ENCODE data around the gene PNLIP.

The PNLIP gene

DNA sequence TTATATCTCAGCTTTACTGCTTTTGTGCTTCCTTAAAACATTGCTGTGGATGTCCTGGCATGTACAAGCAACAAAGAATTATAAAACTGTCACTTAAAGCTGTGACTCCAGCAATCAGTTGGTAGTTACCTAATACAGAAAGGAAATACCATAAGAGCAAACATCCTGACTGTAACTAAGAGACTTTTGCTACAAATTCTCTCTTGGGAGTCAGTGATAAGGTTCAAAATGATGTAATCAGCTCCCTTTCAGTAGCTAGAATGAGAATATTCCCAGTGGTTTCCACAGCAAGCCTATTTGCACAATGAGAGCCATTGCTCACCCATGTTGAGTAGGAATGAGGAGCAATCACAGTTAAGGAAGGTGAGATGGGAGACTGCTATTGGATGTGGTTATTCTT lies 52.6 kb downstream of the PNLIP start:
- Mint-ChIP-seq H3K9me3 (no peaks in the 10 kb centered on the region), H3K4me1 (no peaks in the 10 kb centered on the region), H3K27ac (no peak overlapping the region), H3K4me3 (no peak overlapping the region), H3K36me3 (no peaks in the 10 kb centered on the region), H3K27me3 (no peaks in the 10 kb centered on the region)

DNA sequence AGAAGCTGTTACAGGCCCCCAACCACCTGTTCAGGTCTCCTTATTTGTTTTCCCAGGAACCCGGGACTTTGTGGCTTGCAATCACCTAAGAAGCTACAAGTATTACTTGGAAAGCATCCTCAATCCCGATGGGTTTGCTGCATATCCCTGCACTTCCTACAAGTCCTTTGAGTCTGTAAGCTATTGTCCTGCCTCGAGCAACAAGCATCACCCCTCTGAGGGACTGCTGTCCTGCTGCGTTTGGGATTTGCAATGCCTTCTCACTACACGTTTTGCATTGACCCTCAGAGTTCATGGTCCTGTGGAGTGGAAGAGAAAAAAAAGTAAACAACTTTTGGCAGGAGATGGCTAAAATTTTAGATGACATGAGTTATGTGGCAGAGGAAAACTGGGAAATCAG lies 54.3 kb downstream of the PNLIP start:
- no peaks in the 10 kb centered on the region for H3K9me3 Mint-ChIP-seq
- no peaks in the 10 kb centered on the region for H3K4me1 Mint-ChIP-seq

DNA sequence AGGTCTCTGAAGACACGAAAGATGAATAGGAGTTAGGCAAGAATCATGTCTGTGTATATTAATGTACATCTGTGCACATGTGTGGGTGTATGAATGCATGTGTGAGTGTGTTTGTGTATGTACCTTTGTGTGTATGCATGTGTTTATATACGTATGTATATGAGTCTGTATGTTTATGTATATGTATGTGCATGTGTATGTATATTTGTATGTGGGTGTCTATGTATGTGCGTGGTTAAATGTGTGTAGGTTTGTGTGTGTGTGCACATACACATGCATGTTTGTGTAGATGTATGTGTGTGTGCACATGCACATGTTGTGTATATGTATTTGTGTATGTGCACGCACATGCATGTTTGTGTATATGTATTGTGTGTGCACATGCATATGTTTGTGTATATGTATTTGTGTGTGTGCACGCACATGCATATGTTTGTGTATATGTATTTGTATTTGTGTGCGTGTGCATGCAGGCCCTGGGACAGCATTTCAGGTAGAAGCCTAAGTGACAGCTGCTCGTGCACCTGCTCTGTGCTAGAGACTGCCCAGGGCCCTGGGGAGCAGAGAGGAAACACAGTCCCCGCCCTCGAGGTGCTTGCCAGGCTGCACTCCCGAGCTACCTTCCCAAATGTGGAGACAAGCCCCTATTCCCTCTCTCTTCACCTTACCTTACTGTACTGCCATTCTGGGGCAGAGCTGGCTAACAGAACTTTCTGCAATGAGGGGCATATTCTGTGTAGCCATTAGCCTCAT lies 57.1 kb downstream of the PNLIP start:
- no peaks in the 10 kb centered on the region for H3K4me1 Mint-ChIP-seq
- peaks cover 7% of the 10 kb centered on the region for H3K27me3 Mint-ChIP-seq

More for the DNA sequence above, 54.3 kb downstream of the PNLIP start:
- H3K36me3 Mint-ChIP-seq = no peaks in the 10 kb centered on the region
- H3K27me3 Mint-ChIP-seq = no peaks in the 10 kb centered on the region
- no peak overlapping the region for H3K27ac Mint-ChIP-seq
- no peak overlapping the region for H3K4me3 Mint-ChIP-seq

DNA sequence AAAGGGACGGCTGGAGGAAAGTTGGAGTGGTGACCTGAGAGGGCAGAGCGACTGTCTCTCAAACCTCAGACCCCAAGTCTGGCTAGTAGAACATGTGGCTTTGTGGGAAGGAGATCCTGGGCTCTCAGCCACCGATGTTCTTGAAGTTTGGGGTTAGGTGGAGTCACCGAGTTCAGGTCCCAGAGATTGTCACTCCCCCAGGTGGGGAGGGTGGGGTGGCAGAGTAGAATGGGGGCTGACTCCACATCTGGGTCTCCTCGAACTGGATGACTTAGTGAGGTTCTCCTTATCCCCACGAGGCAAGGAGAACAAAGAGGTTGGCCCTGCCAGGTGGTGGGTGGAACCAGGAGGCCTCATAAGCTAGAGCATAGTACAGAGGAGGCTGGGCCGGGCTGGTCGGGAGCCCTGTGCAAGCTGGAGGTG lies 60.3 kb downstream of the PNLIP start:
- H3K36me3 Mint-ChIP-seq = peaks cover 2% of the 10 kb centered on the region
- H3K27me3 Mint-ChIP-seq = peaks cover 19% of the 10 kb centered on the region
- no peaks in the 10 kb centered on the region for H3K9me3 Mint-ChIP-seq
- H3K27ac Mint-ChIP-seq = no peak overlapping the region
- H3K4me1 Mint-ChIP-seq = no peaks in the 10 kb centered on the region
- no peak overlapping the region for H3K4me3 Mint-ChIP-seq

More for the DNA sequence above, 57.1 kb downstream of the PNLIP start:
- Mint-ChIP-seq H3K9me3 (no peaks in the 10 kb centered on the region), H3K36me3 (no peaks in the 10 kb centered on the region), H3K27ac (no peak overlapping the region), H3K4me3 (no peak overlapping the region)

DNA sequence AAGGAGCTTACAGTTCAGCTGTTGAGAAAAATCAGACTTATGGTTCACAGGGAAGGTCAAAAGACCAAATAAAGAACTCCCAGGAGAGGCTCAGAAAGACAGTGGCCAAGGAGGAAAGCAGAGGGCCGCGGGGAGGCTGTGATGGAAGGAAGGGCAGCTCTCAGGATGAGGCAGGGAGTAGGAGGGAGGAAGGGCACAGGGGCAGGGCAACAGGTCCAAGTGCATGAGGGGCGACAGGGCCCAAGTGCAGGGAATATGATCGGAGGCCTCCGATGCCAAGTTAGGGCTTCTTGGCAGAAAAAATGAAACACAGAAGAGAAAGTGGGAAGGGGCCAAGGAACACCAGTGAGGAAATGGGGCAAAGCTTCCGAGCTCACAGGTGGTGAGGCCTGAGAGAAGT lies 61.6 kb downstream of the PNLIP start:
- Mint-ChIP-seq H3K4me1 (no peaks in the 10 kb centered on the region), H3K4me3 (no peak overlapping the region), H3K27me3 (peaks cover 19% of the 10 kb centered on the region), H3K27ac (no peak overlapping the region), H3K9me3 (no peaks in the 10 kb centered on the region), H3K36me3 (peaks cover 2% of the 10 kb centered on the region)

DNA sequence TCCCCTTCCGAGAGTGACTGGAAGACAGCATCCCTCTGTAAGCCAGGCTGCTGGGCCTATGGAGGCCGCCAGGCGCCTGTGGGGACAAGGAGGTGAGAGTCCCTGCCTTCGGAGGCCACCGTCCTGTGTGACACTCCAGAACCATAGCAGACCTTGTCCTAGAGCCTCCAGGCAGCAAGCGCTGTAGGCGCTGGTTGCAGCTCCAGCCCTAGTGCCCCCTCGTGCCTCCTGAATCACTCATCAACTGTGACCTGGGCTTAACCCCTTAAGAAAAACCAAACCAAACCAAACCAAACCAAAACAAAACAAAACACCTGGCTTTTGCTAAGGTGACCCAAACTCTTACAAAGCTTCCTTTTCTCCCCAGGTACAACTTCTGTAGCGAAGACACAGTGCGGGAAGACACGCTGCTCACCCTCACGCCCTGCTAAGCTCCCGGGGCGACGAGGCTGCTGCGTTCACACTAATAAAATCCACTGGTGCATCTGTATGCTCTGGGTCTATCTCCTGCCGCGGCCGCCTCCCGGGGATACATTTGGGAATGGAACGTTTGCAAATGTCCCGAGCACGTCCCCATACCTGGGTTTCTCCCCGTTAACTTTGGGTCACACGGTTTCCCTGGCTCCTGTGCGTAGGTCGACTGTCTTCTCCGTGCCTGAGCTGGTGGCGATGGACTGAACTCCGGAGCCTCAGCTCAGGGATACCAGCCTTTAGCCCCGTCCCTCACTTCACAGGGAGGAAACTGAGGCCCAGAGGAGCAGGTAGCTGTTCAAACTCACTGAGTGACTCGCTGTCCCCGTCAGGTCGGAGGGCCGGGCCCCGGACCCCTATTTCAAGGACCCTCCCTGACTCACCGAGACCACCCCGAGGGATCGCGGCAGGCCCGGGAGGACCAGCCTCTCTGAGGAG lies 63.2 kb downstream of the PNLIP start:
- no peak overlapping the region for H3K4me3 Mint-ChIP-seq
- H3K4me1 Mint-ChIP-seq = no peaks in the 10 kb centered on the region
- no peak overlapping the region for H3K27ac Mint-ChIP-seq
- H3K36me3 Mint-ChIP-seq = peaks cover 2% of the 10 kb centered on the region
- H3K27me3 Mint-ChIP-seq = peaks cover 19% of the 10 kb centered on the region
- H3K9me3 Mint-ChIP-seq = no peaks in the 10 kb centered on the region

DNA sequence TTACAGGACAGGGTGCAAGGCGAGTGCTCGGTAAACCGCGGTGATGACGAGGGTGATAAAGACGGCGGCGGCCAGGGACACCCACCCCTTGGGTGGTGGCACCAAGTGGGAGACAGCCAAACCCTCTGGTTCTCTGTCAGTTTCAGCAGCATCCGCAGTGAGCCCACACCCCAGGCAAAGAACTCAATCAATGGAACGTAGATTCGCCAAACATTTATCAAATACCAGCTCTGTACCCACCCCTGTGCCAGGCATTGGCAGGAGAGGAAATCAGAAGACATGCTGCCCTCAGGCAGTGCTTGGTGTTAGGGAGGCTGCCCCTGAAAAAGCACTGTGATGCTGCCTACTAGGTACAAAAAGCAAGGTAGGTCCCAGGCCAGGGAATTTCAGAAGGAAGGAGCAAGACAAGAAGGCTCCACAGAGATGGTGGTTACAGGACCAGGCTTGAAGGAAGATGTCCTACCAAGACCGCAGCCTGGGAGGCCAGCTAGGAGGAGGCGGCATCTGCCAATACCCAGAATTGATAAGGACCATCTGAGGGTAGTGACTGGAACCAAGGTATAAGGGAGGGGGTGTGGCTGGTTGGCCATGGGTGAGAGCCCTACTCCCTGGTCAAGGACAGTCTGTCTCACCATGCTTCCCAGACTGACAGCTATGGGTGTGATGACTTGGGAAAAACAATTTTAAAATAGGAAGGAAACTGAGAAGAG lies 64.9 kb downstream of the PNLIP start:
- no peaks in the 10 kb centered on the region for H3K9me3 Mint-ChIP-seq
- H3K4me1 Mint-ChIP-seq = no peaks in the 10 kb centered on the region
- H3K27ac Mint-ChIP-seq = no peak overlapping the region
- peaks cover 19% of the 10 kb centered on the region for H3K27me3 Mint-ChIP-seq
- H3K36me3 Mint-ChIP-seq = peaks cover 2% of the 10 kb centered on the region
- H3K4me3 Mint-ChIP-seq = no peak overlapping the region

DNA sequence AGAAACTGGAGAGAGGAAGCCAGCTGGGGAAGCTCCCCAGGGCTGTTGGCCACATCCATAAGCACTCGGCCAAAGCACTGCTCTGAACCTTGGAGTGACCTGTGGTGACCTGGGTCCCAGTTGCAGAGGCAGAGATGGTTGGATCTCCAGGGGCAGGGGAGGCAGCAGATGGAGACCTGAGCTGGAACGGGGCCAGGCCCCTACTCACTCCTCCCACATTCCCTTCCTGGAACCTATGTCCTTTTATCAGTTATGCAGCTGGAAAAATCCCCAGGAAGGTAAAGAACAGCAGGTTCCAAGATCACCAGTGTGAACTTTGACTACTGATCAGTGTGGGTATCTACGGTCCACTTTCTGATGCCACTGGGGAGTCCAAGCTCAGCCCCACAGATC lies 65.4 kb downstream of the PNLIP start:
- peaks cover 16% of the 10 kb centered on the region for H3K27me3 Mint-ChIP-seq
- no peak overlapping the region for H3K4me3 Mint-ChIP-seq
- H3K27ac Mint-ChIP-seq = no peak overlapping the region
- no peaks in the 10 kb centered on the region for H3K4me1 Mint-ChIP-seq
- peaks cover 2% of the 10 kb centered on the region for H3K36me3 Mint-ChIP-seq
- no peaks in the 10 kb centered on the region for H3K9me3 Mint-ChIP-seq

DNA sequence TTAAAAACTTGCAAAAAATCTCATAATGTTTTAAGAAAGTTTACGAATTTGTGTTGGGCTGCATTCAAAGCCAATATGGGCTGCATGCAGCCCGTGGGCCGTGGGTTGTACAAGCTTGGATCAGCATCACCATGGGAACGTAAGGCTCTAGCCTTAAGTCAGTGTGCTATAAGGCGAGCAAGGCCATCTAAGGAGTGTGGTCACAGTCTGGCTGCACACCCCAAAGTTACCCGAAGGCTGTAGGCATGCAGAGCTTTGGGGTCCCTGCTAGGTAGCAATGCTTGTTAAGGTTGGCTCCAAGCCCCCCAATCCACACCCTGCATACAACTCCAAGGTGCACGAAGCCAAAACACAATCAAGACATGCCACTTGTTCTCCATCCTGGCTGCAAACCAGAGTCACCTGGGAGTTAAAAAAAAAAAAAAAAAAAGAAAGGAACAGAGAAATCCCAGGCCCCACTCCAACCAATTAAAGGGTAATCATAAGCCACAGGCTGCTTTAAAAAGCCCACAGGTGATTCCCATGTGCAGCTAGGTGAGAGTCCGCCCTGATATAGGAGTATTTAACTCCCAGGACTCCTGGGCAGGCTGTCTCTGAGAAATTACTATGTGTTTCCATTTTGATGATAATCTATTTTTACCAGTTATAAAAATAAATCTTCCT lies 66.5 kb downstream of the PNLIP start:
- H3K4me1 Mint-ChIP-seq = no peaks in the 10 kb centered on the region
- H3K9me3 Mint-ChIP-seq = no peaks in the 10 kb centered on the region
- no peak overlapping the region for H3K4me3 Mint-ChIP-seq
- no peak overlapping the region for H3K27ac Mint-ChIP-seq
- peaks cover 15% of the 10 kb centered on the region for H3K27me3 Mint-ChIP-seq
- H3K36me3 Mint-ChIP-seq = peaks cover 2% of the 10 kb centered on the region

DNA sequence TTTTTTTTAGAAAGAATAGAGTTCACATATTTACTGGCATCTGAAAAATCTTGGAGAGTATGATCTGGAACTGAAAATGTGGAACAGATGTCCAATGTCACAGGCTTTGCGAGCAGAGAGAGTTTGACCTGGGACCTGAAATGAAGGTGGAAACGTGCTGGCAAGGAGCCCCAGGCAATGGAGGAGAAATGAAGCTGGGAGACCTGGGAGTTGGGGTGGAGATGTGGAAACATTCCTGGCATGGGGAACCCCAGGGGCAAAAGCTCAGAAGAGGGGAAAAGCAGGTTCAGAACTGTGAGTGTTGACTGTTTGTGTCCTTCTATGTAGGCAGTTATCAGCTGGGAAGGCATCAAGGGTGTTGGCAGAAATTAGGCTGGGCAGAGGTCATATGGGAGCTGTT lies 67.7 kb downstream of the PNLIP start:
- Mint-ChIP-seq H3K27me3 (peaks cover 11% of the 10 kb centered on the region), H3K4me1 (no peaks in the 10 kb centered on the region), H3K4me3 (no peak overlapping the region), H3K36me3 (peaks cover 2% of the 10 kb centered on the region), H3K27ac (no peak overlapping the region), H3K9me3 (no peaks in the 10 kb centered on the region)

DNA sequence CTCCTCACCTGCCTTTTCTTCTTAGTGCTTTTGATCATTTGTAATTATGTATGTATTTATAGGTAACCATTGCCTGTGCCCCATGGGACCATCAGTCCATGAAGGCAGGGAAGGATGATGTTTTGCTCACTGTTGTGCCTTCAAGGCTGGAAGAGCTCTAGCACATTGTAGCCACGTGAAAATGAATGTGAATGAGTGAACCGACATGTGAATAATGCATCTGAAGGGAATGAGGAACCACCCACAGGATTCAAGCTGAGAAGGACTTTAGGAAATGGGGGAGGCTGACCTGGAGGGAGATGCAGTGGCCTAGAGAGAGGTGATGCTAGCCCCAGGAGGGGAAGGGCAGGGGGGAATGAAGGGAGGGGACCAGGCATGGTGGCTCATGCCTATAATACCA lies 69.1 kb downstream of the PNLIP start:
- H3K27ac Mint-ChIP-seq = no peak overlapping the region
- no peaks in the 10 kb centered on the region for H3K9me3 Mint-ChIP-seq
- no peak overlapping the region for H3K4me3 Mint-ChIP-seq
- H3K27me3 Mint-ChIP-seq = peaks cover 5% of the 10 kb centered on the region
- H3K36me3 Mint-ChIP-seq = peaks cover 2% of the 10 kb centered on the region
- H3K4me1 Mint-ChIP-seq = no peaks in the 10 kb centered on the region

DNA sequence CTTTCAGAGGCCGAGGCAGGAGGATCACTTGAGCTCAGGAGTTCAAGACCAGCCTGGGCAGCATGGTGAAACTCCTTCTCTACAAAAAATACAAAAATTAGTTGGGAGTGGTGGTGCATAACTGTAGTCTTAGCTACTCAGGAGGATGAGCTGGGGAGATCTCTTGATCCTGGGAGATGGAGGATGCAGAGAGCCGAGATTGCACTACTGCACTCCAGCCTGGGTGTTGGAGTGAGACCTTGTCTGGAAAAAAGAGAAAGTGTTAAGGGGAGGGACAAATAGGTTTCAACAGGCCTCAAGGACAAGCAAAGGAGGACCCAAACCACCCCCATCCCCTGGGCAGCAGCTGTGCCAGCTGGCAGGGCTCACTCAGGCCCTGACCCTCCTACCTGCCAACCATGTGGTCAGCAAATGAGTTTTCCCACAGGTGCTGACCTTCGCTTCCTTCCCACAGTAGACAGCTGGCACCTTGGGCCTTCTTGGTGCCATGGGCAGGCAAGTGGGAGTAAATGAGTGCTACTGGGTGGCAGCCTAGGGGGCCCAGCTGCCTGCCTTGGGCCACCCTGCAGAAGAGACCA lies 69.6 kb downstream of the PNLIP start:
- peaks cover 2% of the 10 kb centered on the region for H3K36me3 Mint-ChIP-seq
- H3K27ac Mint-ChIP-seq = no peak overlapping the region
- H3K4me3 Mint-ChIP-seq = no peak overlapping the region
- no peaks in the 10 kb centered on the region for H3K4me1 Mint-ChIP-seq
- H3K27me3 Mint-ChIP-seq = peaks cover 5% of the 10 kb centered on the region
- H3K9me3 Mint-ChIP-seq = no peaks in the 10 kb centered on the region

Measured in activated naive CD4-positive, alpha-beta T cell treated with anti-CD3 and anti-CD28 coated beads, Interleukin-2, amount 50 U/mL, for 24 hours (primary cell).